ENCODE data around the gene PIGV.

The PIGV gene

GRCh38 chr1:26791148-26791547, 3.4 kb downstream of the PIGV start:
- no peak overlapping the region for H3K4me3 ChIP-seq (ENCODE audit: low read length)
- TF ChIP-seq EZH2phosphoT487 (IDR thresholded peaks at IDR 0.05; ENCODE audit: low read depth) = no peak
- TF ChIP-seq CTCF (IDR thresholded peaks at IDR 0.05; ENCODE audit: low read depth, low read length) = no peak

GRCh38 chr1:26791626-26792025, 3.9 kb downstream of the PIGV start:
- H2AFZ ChIP-seq (ENCODE audit: low read depth, low read length) = no peak overlapping the region
- no peak overlapping the region for H3K27ac ChIP-seq (ENCODE audit: low read length)
- peaks cover 2% of the 10 kb centered on the region for H3K36me3 ChIP-seq (replicated peaks; ENCODE audit: low read depth, low read length)
- no peaks in the 10 kb centered on the region for H3K27me3 ChIP-seq (ENCODE audit: low read depth, low read length)
- H4K20me1 ChIP-seq (ENCODE audit: insufficient read depth, low read length) = no peaks in the 10 kb centered on the region
- peaks cover 24% of the 10 kb centered on the region for H3K4me1 ChIP-seq (ENCODE audit: low read length)
- H3K4me3 ChIP-seq (ENCODE audit: low read length) = no peak overlapping the region
- H3K9ac ChIP-seq (ENCODE audit: low read length) = no peak overlapping the region
- H3K4me2 ChIP-seq (ENCODE audit: low read length) = no peak overlapping the region
- H3K79me2 ChIP-seq (ENCODE audit: low read length) = peaks cover 17% of the 10 kb centered on the region
- H3K9me3 ChIP-seq (ENCODE audit: insufficient read depth, low read length) = no peaks in the 10 kb centered on the region
- TF ChIP-seq EZH2phosphoT487 (IDR thresholded peaks at IDR 0.05; ENCODE audit: low read depth) = no peak
- TF ChIP-seq CTCF (IDR thresholded peaks at IDR 0.05; ENCODE audit: low read depth, low read length) = no peak

More at GRCh38 chr1:26791148-26791547, 3.4 kb downstream of the PIGV start:
- Histone ChIP-seq H4K20me1 (ENCODE audit: insufficient read depth, low read length) (no peaks in the 10 kb centered on the region), H3K4me2 (ENCODE audit: low read length) (peak overlapping the region; percentile 46), H3K27ac (ENCODE audit: low read length) (no peak overlapping the region), H3K9ac (ENCODE audit: low read length) (no peak overlapping the region), H3K9me3 (ENCODE audit: insufficient read depth, low read length) (no peaks in the 10 kb centered on the region), H2AFZ (ENCODE audit: low read depth, low read length) (no peak overlapping the region), H3K27me3 (ENCODE audit: low read depth, low read length) (no peaks in the 10 kb centered on the region), H3K4me1 (ENCODE audit: low read length) (peaks cover 29% of the 10 kb centered on the region), H3K36me3 (replicated peaks; ENCODE audit: low read depth, low read length) (peaks cover 2% of the 10 kb centered on the region), H3K79me2 (ENCODE audit: low read length) (peaks cover 17% of the 10 kb centered on the region)

- Histone ChIP-seq H3K36me3 (replicated peaks; ENCODE audit: low read depth, low read length) (peaks cover 8% of the 10 kb centered on the region), H3K9me3 (ENCODE audit: insufficient read depth, low read length) (no peaks in the 10 kb centered on the region), H3K4me3 (ENCODE audit: low read length) (no peak overlapping the region), H3K27ac (ENCODE audit: low read length) (no peak overlapping the region), H3K4me1 (ENCODE audit: low read length) (peaks cover 19% of the 10 kb centered on the region), H4K20me1 (ENCODE audit: insufficient read depth, low read length) (no peaks in the 10 kb centered on the region), H3K9ac (ENCODE audit: low read length) (no peak overlapping the region), H3K27me3 (ENCODE audit: low read depth, low read length) (no peaks in the 10 kb centered on the region), H2AFZ (ENCODE audit: low read depth, low read length) (no peak overlapping the region), H3K4me2 (ENCODE audit: low read length) (no peak overlapping the region), H3K79me2 (ENCODE audit: low read length) (peaks cover 17% of the 10 kb centered on the region)
- TF ChIP-seq CTCF (IDR thresholded peaks at IDR 0.05; ENCODE audit: low read depth, low read length) (no peak), EZH2phosphoT487 (IDR thresholded peaks at IDR 0.05; ENCODE audit: low read depth) (no peak)
These were observed 5.2 kb downstream of the PIGV start for GRCh38 chr1:26792924-26793323.

GRCh38 chr1:26794391-26794790, 6.6 kb downstream of the PIGV start:
- TF ChIP-seq EZH2phosphoT487 (IDR thresholded peaks at IDR 0.05; ENCODE audit: low read depth) = no peak
- no peak for TF ChIP-seq CTCF (IDR thresholded peaks at IDR 0.05; ENCODE audit: low read depth, low read length)
- H3K79me2 ChIP-seq (ENCODE audit: low read length) = peaks cover 6% of the 10 kb centered on the region
- H3K4me1 ChIP-seq (ENCODE audit: low read length) = peaks cover 17% of the 10 kb centered on the region
- H3K4me3 ChIP-seq (ENCODE audit: low read length) = no peak overlapping the region
- H3K4me2 ChIP-seq (ENCODE audit: low read length) = no peak overlapping the region
- H3K36me3 ChIP-seq (replicated peaks; ENCODE audit: low read depth, low read length) = peaks cover 9% of the 10 kb centered on the region
- no peak overlapping the region for H3K27ac ChIP-seq (ENCODE audit: low read length)
- H2AFZ ChIP-seq (ENCODE audit: low read depth, low read length) = no peak overlapping the region
- no peaks in the 10 kb centered on the region for H3K9me3 ChIP-seq (ENCODE audit: insufficient read depth, low read length)
- no peaks in the 10 kb centered on the region for H3K27me3 ChIP-seq (ENCODE audit: low read depth, low read length)
- H4K20me1 ChIP-seq (ENCODE audit: insufficient read depth, low read length) = no peaks in the 10 kb centered on the region
- no peak overlapping the region for H3K9ac ChIP-seq (ENCODE audit: low read length)

Data from OCI-LY3 (cell line).